Measurements from ENCODE around the gene DPCD.

- TF ChIP-seq, protein P1, sequence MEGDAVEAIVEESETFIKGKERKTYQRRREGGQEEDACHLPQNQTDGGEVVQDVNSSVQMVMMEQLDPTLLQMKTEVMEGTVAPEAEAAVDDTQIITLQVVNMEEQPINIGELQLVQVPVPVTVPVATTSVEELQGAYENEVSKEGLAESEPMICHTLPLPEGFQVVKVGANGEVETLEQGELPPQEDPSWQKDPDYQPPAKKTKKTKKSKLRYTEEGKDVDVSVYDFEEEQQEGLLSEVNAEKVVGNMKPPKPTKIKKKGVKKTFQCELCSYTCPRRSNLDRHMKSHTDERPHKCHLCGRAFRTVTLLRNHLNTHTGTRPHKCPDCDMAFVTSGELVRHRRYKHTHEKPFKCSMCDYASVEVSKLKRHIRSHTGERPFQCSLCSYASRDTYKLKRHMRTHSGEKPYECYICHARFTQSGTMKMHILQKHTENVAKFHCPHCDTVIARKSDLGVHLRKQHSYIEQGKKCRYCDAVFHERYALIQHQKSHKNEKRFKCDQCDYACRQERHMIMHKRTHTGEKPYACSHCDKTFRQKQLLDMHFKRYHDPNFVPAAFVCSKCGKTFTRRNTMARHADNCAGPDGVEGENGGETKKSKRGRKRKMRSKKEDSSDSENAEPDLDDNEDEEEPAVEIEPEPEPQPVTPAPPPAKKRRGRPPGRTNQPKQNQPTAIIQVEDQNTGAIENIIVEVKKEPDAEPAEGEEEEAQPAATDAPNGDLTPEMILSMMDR (conservative IDR thresholded peaks at IDR 0.05) = no peak
- no peak for TF ChIP-seq EZH2 (IDR thresholded peaks at IDR 0.05; ENCODE audit: low read depth)
These were observed 18.8 kb upstream of the DPCD start for GRCh38 chr10:101569323-101569621.

Measured in PC-9 (cell line).